Tibial nerve (tissue), 4 donors: ENCODE results near the gene SLC39A9. TPM values are rescaled to one million over a fixed set of nuclear protein-coding genes. Genes with fewer than 3 reads are reported as not detected.
"Not testable (repeated sequence)": the region's sequence is repeated elsewhere in the genome, so short reads cannot be mapped to it uniquely, and the experiment has no call there.

Source experiments
- DNase-seq, 2 donors: peaks; one replicate each; pipeline ENCODE4 v3.0.0-alpha.2; 2019; ENCODE audit warnings: low spot score in 2 of 2
- H3K27ac ChIP-seq, 4 donors: fragments of 200-600 bp; sonication (generic) in 3 of 4; one replicate each; pipeline ENCODE4 v1.5.1; 2017 to 2019; ENCODE audit warnings: mild to moderate bottlenecking in 1 of 4
- H3K27me3 ChIP-seq, 2 donors: fragments of 200-600 bp; sonication (generic) in 1 of 2; one replicate each; pipeline versions ENCODE4 v1.5.1 to v1.6.0; 2017 to 2019
- H3K36me3 ChIP-seq, 3 donors: fragments of 200-600 bp; sonication (generic); one replicate each; pipeline ENCODE4 v1.5.1; 2018 to 2019
- H3K4me1 ChIP-seq, 4 donors: fragments of 200-600 bp; sonication (generic) in 3 of 4; one replicate each; pipeline ENCODE4 v1.5.1; 2017 to 2019
- H3K4me3 ChIP-seq, 4 donors: fragments of 200-600 bp; sonication (generic) in 3 of 4; one replicate each; pipeline ENCODE4 v1.5.1; 2017 to 2019; ENCODE audit warnings: mild to moderate bottlenecking in 1 of 4, moderate library complexity in 1 of 4
- H3K9me3 ChIP-seq, 4 donors: fragments of 200-600 bp; sonication (generic) in 3 of 4; one replicate each; pipeline ENCODE4 v1.5.1; 2017 to 2019
- EP300 ChIP-seq, 2 donors: sonication (generic); formaldehyde crosslinking; IDR thresholded peaks; one replicate each; pipeline ENCODE4 v1.6.1; 2017; ENCODE audit warnings: antibody characterized with exemption in 2 of 2, mild to moderate bottlenecking in 1 of 2
- POLR2A ChIP-seq, 2 donors: fragments of 450-650 bp; IDR thresholded peaks; one replicate each; pipeline ENCODE4 v1.6.1; 2017; ENCODE audit warnings: antibody characterized with exemption in 2 of 2, mild to moderate bottlenecking in 2 of 2, moderate library complexity in 2 of 2
- WGBS, 2 donors: methylation state at CpG; one replicate each; pipeline ENCODE4 v1.1.5; 2018; 5-methylcytosine and 5-hydroxymethylcytosine counted together
- total RNA-seq, 4 donors: library from RNA; depleted of rRNA; stranded (reverse); fragments of >200 nt; gene quantifications; one replicate each; pipeline ENCODE4 v1.1.0, GENCODE V29; 2016
- TF ChIP-seq, protein P1 (sequence below), 5 experiments: fragments of 200-600 bp in 3 of 5; fragments of 450-650 bp in 2 of 5; sonication (generic) in 3 of 5; IDR thresholded peaks; one replicate each; pipeline ENCODE4 v1.5.1; 2016 to 2019; ENCODE audit warnings: antibody characterized with exemption in 5 of 5, mild to moderate bottlenecking in 3 of 5, moderate library complexity in 2 of 5

SLC39A9 gene
- total RNA-seq, 4 donors from 2014 or later, result 52.2 to 68.4 (median 64.4) TPM

DNA sequence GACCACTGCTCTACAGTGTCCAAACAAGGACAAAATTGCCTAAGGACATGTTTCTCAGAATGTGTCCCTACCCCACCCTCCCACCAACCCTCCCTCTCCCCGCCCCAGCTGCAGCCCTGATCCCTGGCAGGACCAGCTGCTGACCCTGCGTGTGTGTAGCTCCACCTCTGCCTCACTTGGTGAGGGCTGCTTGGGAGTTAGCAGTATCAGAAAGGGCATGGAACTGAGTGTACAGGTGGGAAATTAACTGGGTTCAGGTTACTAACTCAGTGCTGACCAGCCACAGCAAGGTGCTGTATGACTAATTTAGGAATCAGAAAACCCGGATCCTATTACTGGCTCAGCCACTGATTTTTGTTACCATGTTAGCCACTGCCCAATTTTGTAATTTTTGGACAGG is 74.8 kb downstream of the SLC39A9 start:
- no peak overlapping the region for H3K27ac ChIP-seq
- H3K27me3 ChIP-seq, result no peaks in the 10 kb centered on the region
- H3K4me3 ChIP-seq, result no peak overlapping the region
- H3K4me1 ChIP-seq, result no peaks in the 10 kb centered on the region
- no peak for DNase-seq
- WGBS, 2 donors, result 71 to 72% methylated on average over 3 of the region's 3 CpGs
- no peaks in the 10 kb centered on the region for H3K9me3 ChIP-seq
- TF ChIP-seq, protein P1, sequence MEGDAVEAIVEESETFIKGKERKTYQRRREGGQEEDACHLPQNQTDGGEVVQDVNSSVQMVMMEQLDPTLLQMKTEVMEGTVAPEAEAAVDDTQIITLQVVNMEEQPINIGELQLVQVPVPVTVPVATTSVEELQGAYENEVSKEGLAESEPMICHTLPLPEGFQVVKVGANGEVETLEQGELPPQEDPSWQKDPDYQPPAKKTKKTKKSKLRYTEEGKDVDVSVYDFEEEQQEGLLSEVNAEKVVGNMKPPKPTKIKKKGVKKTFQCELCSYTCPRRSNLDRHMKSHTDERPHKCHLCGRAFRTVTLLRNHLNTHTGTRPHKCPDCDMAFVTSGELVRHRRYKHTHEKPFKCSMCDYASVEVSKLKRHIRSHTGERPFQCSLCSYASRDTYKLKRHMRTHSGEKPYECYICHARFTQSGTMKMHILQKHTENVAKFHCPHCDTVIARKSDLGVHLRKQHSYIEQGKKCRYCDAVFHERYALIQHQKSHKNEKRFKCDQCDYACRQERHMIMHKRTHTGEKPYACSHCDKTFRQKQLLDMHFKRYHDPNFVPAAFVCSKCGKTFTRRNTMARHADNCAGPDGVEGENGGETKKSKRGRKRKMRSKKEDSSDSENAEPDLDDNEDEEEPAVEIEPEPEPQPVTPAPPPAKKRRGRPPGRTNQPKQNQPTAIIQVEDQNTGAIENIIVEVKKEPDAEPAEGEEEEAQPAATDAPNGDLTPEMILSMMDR (IDR thresholded peaks at IDR 0.05), result no peak
- TF ChIP-seq POLR2A (IDR thresholded peaks at IDR 0.05) (no peak), EP300 (IDR thresholded peaks at IDR 0.05) (no peak)
- no peaks in the 10 kb centered on the region for H3K36me3 ChIP-seq

GRCh38 chr14:69473946-69474345 is 75.5 kb downstream of the SLC39A9 start:
- Histone ChIP-seq H3K27ac (no peak overlapping the region), H3K27me3 (no peaks in the 10 kb centered on the region), H3K9me3 (no peaks in the 10 kb centered on the region), H3K4me3 (no peak overlapping the region), H3K4me1 (no peaks in the 10 kb centered on the region), H3K36me3 (no peaks in the 10 kb centered on the region)
- TF ChIP-seq, protein P1 (IDR thresholded peaks at IDR 0.05), result no peak
- no peak for TF ChIP-seq POLR2A (IDR thresholded peaks at IDR 0.05)
- WGBS, 2 donors, result 79 to 92% methylated on average over 3 of the region's 3 CpGs
- DNase-seq, result no peak

DNA sequence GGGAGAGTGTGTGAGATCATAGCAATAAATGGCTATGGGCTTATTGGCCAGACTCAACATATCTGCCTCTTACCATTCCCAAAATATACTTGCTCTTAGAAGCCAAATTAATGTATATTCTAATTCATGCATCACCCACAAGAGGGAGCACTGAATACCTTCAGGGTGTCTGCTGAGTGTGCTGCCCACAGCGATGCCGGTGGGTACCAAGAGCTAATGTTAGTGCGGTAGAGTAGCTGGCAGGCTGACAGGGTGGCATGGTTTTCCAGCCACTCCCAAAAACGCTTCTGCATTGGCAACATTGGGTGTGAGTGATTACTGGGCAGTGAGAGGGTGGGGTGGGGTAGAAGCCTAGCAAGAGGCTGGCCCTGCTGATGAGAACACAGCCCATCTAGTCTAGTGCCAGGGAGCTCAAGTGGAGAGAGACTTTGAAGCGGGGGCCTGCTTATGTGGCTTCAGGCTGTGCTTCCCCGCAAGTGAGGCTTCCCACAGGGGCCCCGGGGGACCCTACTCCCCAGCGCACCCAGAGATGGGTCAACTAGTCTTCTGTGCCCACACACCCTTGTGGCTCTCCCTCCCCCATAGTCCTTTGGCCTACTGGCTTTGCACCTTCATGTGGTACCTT is 76.8 kb downstream of the SLC39A9 start:
- WGBS, 2 donors, result 75 to 84% methylated on average over 8 of the region's 8 CpGs
- Histone ChIP-seq H3K9me3 (no peaks in the 10 kb centered on the region), H3K4me1 (no peaks in the 10 kb centered on the region), H3K27ac (no peak overlapping the region), H3K36me3 (no peaks in the 10 kb centered on the region), H3K4me3 (no peak overlapping the region), H3K27me3 (no peaks in the 10 kb centered on the region)
- no peak for DNase-seq
- TF ChIP-seq, protein P1 (IDR thresholded peaks at IDR 0.05), result no peak
- TF ChIP-seq EP300 (IDR thresholded peaks at IDR 0.05) (no peak), POLR2A (IDR thresholded peaks at IDR 0.05) (no peak)

DNA sequence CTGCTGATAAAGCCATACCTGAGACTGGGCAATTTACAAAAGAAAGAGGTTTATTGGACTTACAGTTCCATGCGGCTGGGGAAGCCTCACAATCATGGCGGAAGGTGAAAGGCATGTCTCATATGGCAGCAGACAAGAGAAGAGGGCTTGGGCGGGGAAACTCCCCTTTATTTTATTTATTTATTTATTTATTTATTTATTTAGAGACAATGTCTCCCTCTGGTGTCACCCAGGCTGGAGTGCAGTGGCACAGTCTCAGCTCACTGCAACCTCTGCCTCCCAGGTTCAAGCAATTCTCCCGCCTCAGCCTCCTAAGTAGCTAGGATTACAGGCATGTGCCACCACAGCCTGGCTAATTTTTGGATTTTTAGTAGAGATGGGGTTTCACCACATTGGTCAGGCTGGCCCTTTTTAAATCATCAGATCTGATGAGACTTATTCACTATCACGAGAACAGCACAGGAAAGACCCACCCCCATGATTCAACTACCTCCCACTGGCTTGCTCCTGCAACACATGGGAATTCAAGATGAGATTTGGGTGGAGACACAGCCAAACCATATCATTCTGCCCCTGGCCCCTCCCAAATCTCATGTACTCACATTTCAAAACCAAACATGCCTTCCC is 78.4 kb downstream of the SLC39A9 start:
- WGBS, 2 donors, result 80 to 96% methylated on average over 5 of the region's 5 CpGs
- H3K4me3 ChIP-seq, H3K4me1 ChIP-seq, H3K27me3 ChIP-seq, DNase-seq, H3K9me3 ChIP-seq, H3K36me3 ChIP-seq, H3K27ac ChIP-seq: not testable (repeated sequence)

- H3K27me3 ChIP-seq, result peaks cover 0 to 11% of the 10 kb centered on the region in 2 donors
- not testable (repeated sequence) for H3K27ac ChIP-seq, DNase-seq, H3K4me3 ChIP-seq, H3K4me1 ChIP-seq, H3K9me3 ChIP-seq, H3K36me3 ChIP-seq
- WGBS, 2 donors, result 84 to 93% methylated on average over 2 of the region's 2 CpGs
These were observed 79.6 kb downstream of the SLC39A9 start for GRCh38 chr14:69478055-69478454.

GRCh38 chr14:69479696-69480095 is 81.2 kb downstream of the SLC39A9 start:
- DNase-seq, result no peak
- peaks cover 0 to 12% (median 8%) of the 10 kb centered on the region in 4 donors for H3K4me1 ChIP-seq
- H3K9me3 ChIP-seq, result no peaks in the 10 kb centered on the region
- no peaks in the 10 kb centered on the region for H3K36me3 ChIP-seq
- WGBS, 2 donors, result 89 to 91% methylated on average over 5 of the region's 5 CpGs
- no peak overlapping the region for H3K4me3 ChIP-seq
- no peak overlapping the region for H3K27ac ChIP-seq
- peaks cover 0 to 28% of the 10 kb centered on the region in 2 donors for H3K27me3 ChIP-seq
- TF ChIP-seq POLR2A (IDR thresholded peaks at IDR 0.05) (no peak), EP300 (IDR thresholded peaks at IDR 0.05) (no peak)
- TF ChIP-seq, protein P1 (IDR thresholded peaks at IDR 0.05), result no peak
